A673 (cell line): ENCODE data around the gene RYR1. TPM values are rescaled to one million over a fixed set of nuclear protein-coding genes. Genes with fewer than 3 reads are reported as not detected.

Source experiments
- BruUV-seq: library from RNA; stranded (reverse); fragments of 400-500 nt; replicated peaks from 2 replicates; lab custom pipeline; 2021; lab: Mats Ljungman, UMichigan
- CTCF ChIA-PET: fragments of 300-600 bp; sonication (Branson Sonifier 250); formaldehyde crosslinking; loops from one replicate; lab custom pipeline; 2022; ENCODE audit warnings: antibody characterized with exemption; lab: Charles Lee
- POLR2A ChIA-PET: fragments of 300-600 bp; sonication (Branson Sonifier 250); formaldehyde crosslinking; loops from one replicate; lab custom pipeline; 2022; ENCODE audit warnings: antibody characterized with exemption; ENCODE audit not compliant: low non-redundant PET; lab: Charles Lee
- DNase-seq: peaks from one replicate; pipeline ENCODE4 v3.0.0-alpha.2; 2015; ENCODE audit warnings: low spot score
- H3K27ac ChIP-seq: fragments of 200-600 bp; sonication (generic); 2 replicates; pipeline ENCODE4 v1.5.1; 2016; ENCODE audit warnings: mixed run types, low read depth, mild to moderate bottlenecking, mixed read lengths, antibody characterized with exemption, low read length; ENCODE audit not compliant: poor library complexity, severe bottlenecking
- H3K27me3 ChIP-seq: fragments of 200-600 bp; sonication (generic); replicated peaks from 2 replicates; pipeline ENCODE4 v1.6.1; 2017; ENCODE audit warnings: mixed run types, low read depth, mild to moderate bottlenecking, mixed read lengths, antibody characterized with exemption, low read length; ENCODE audit not compliant: insufficient read depth, poor library complexity
- H3K36me3 ChIP-seq: fragments of 200-600 bp; sonication (generic); 2 replicates; pipeline ENCODE4 v1.6.1; 2016; ENCODE audit warnings: mixed run types, mild to moderate bottlenecking, mixed read lengths, antibody characterized with exemption, low read length; ENCODE audit not compliant: insufficient read depth, poor library complexity, severe bottlenecking
- H3K4me1 ChIP-seq: fragments of 200-600 bp; sonication (generic); 2 replicates; pipeline ENCODE4 v1.6.1; 2017; ENCODE audit warnings: mixed run types, mild to moderate bottlenecking, mixed read lengths, antibody characterized with exemption, low read length; ENCODE audit not compliant: insufficient read depth, poor library complexity, severe bottlenecking
- H3K4me3 ChIP-seq: fragments of 200-600 bp; sonication (generic); 2 replicates; pipeline ENCODE4 v1.5.1; 2016; ENCODE audit warnings: low read depth, mixed run types, mild to moderate bottlenecking, mixed read lengths, low read length; ENCODE audit not compliant: poor library complexity, severe bottlenecking
- H3K9me3 ChIP-seq: fragments of 200-600 bp; sonication (generic); 2 replicates; pipeline ENCODE4 v1.6.1; 2016; ENCODE audit warnings: mixed run types, low read depth, mild to moderate bottlenecking, mixed read lengths, antibody characterized with exemption, low read length; ENCODE audit not compliant: poor library complexity, severe bottlenecking
- CTCF ChIP-seq: fragments of 300-800, 200-600 bp; sonication (generic); conservative IDR thresholded peaks from 2 replicates; pipeline ENCODE4 v1.5.1; 2017; ENCODE audit warnings: low read depth, mild to moderate bottlenecking, antibody characterized with exemption, low read length, moderate library complexity, mixed read lengths
- EZH2 ChIP-seq: fragments of 200-600 bp; sonication (generic); IDR thresholded peaks from 2 replicates; pipeline ENCODE4 v1.6.1; 2017; ENCODE audit warnings: borderline replicate concordance, low read depth, mild to moderate bottlenecking, mixed read lengths, antibody characterized with exemption, low read length; ENCODE audit not compliant: poor library complexity, severe bottlenecking
- intact Hi-C: fragments of 100-400 bp; cut with micrococcal nuclease; formaldehyde crosslinking; loops from one replicate; pipeline ENCODE4 v1.10.0; 2022; ENCODE audit not compliant: unreplicated experiment
- total RNA-seq: library from RNA; stranded (reverse); gene quantifications from 2 replicates; pipeline ENCODE4 v1.2.3, GENCODE V29; 2021

Gene RYR1
- total RNA-seq, 1 experiment from 2014 or later, result 0.28 TPM

- Histone ChIP-seq H3K27me3 (no peaks in the 10 kb centered on the region), H3K4me3 (no peak overlapping the region), H3K9me3 (no peaks in the 10 kb centered on the region), H3K27ac (no peak overlapping the region), H3K36me3 (no peaks in the 10 kb centered on the region), H3K4me1 (no peaks in the 10 kb centered on the region)
- intact Hi-C loops, result no loop called here
- CTCF ChIA-PET, result interaction anchor here (0.7 kb wide), 1 partner anchor 39 kb away, joined by 3 read pairs; no protein-coding TSS in a partner anchor
- POLR2A ChIA-PET, result interaction anchor here (0.7 kb wide), 1 partner anchor 38 kb away, joined by 11 read pairs; no protein-coding TSS in a partner anchor
- no peak for DNase-seq
- no TSS peak for BruUV-seq
- TF ChIP-seq EZH2 (no peak), CTCF (no peak)
Observed at GRCh38 chr19:38554676-38555141, 121.2 kb downstream of the RYR1 start.

DNA sequence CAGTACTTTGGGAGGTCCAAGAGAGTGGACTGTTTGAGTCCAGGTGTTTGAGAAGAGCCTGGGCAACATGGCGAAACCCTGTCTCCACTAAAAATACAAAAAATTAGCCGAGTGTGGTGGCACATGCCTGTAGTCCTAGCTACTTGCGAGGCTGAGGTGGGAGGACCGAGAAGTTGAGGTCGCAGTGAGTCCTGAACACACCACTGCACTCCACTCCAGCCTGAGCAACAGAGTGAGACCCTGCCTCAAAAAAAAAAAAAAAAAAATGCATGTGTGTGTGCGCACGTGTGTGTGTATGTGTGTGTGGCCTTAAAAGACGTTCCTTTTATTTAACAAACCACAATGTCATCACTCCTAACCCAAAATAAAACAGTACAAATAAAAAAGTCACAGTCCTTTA, 121.7 kb downstream of the RYR1 start:
- Histone ChIP-seq H3K27ac (no peak overlapping the region), H3K4me1 (no peaks in the 10 kb centered on the region), H3K9me3 (no peaks in the 10 kb centered on the region), H3K4me3 (no peak overlapping the region), H3K36me3 (no peaks in the 10 kb centered on the region), H3K27me3 (no peaks in the 10 kb centered on the region)
- intact Hi-C loops, result no loop called here
- BruUV-seq, result no TSS peak
- CTCF ChIA-PET, result interaction anchor here (0.6 kb wide), 1 partner anchor 52 kb away, joined by 8 read pairs; no protein-coding TSS in a partner anchor
- no peak for TF ChIP-seq EZH2
- no peak for TF ChIP-seq CTCF
- POLR2A ChIA-PET, result interaction anchor here (0.7 kb wide), 1 partner anchor 38 kb away, joined by 11 read pairs; no protein-coding TSS in a partner anchor
- DNase-seq, result no peak

DNA sequence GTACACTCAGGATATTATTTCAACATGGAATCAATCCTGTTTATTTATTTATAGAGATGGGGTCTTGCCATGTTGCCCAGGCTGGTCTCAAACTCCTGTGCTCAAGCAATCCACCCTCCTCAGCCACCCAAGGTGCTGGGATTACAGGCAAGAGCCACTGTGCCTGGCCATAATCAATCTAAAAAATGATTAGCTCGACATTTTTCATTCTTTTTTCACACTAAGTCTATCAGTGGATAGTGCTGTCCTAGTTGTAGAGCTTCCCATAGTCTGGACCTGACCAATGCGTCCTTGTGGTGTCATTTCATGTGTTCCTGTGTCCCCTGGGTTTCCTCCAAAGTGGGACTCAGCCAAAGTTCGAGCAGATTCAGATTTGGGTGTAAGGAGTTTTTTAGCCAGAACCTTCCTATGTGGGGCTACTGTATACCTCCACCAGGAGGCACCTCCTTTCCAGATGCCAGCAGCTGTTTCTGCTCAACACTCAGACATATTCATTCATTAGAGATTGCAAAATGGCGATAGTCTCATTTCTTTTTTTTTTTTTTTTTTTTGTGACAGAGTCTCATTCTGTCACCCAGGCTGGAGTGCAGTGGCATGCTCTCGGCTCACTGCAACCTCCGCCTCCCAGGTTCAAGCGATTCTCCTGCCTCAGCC, 123.2 kb downstream of the RYR1 start:
- DNase-seq, result peak; percentile 32
- no TSS peak for BruUV-seq
- TF ChIP-seq EZH2 (no peak), CTCF (peak; percentile 32; the same call in 1 of the 2 replicates)
- H3K4me1 ChIP-seq, result no peaks in the 10 kb centered on the region
- ChIA-PET CTCF (no interaction called here), POLR2A (no interaction called here)
- no peak overlapping the region for H3K4me3 ChIP-seq
- intact Hi-C loops, result no loop called here
- no peaks in the 10 kb centered on the region for H3K36me3 ChIP-seq
- H3K9me3 ChIP-seq, result no peaks in the 10 kb centered on the region
- no peaks in the 10 kb centered on the region for H3K27me3 ChIP-seq
- no peak overlapping the region for H3K27ac ChIP-seq
